Measurements from ENCODE around the gene TNFSF13.

GRCh38 chr17:7508846-7509245 is 49.7 kb upstream of the TNFSF13 start:
- TF ChIP-seq GATA2 (IDR thresholded peaks at IDR 0.05; ENCODE audit: low read depth, low read length) (no peak), GATA3 (IDR thresholded peaks at IDR 0.05; ENCODE audit: low read depth, low read length) (no peak)
